RKO (cell line): Measurements from ENCODE around the gene CCT3.

ENCODE experiments used
- DNase-seq: peaks from one replicate; pipeline ENCODE4 v3.0.0-alpha.2; 2016; ENCODE audit warnings: low spot score

The CCT3 gene

GRCh38 chr1:156276966-156277381, 61.1 kb downstream of the CCT3 start:
- DNase-seq: no peak

GRCh38 chr1:156276532-156276931, 61.6 kb downstream of the CCT3 start:
- DNase-seq: no peak

DNA sequence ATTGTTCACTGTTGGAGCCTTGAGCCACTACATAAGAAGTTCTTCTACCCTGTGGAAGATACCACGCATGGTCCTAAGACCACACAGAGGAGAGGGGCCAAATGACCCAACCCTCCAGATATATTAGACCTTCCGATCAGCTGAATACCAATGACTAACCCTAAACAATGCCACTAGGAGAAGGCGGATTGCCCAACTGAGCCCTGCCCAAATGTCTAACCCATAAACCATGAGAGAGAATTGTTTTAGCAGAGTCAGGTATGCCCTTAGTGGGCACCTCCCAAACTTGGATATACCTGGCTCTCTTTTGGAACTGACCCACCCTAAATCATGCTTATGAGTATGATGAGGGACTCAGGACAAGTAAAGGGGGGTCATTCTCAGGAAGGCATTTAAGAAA, 67.8 kb downstream of the CCT3 start:
- no peak for DNase-seq

DNA sequence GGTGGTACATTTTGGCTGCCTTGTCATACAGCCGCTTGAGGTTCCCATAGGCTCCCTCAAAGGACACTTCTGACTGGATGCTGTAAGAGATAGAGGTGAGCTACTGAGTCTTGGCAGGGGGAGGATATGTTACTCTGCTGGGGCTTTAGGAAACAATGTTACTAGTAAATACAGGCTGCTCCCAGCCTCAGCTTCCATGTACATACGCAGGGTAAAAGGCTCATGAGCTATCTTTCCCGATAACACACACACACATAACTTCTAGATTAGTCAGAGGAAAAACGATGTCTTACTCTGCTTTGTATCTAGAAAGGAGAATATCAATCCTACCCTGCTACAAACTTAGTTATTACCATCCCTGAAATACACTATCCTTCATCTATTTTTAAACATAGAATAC, 69.8 kb downstream of the CCT3 start:
- DNase-seq: peak; percentile 24

- DNase-seq: no peak
Observed at GRCh38 chr1:156266051-156266450, 72.0 kb downstream of the CCT3 start.

GRCh38 chr1:156263288-156263655, 74.8 kb downstream of the CCT3 start:
- DNase-seq: no peak

GRCh38 chr1:156262461-156263287, 75.4 kb downstream of the CCT3 start:
- DNase-seq: peak; percentile 65

DNA sequence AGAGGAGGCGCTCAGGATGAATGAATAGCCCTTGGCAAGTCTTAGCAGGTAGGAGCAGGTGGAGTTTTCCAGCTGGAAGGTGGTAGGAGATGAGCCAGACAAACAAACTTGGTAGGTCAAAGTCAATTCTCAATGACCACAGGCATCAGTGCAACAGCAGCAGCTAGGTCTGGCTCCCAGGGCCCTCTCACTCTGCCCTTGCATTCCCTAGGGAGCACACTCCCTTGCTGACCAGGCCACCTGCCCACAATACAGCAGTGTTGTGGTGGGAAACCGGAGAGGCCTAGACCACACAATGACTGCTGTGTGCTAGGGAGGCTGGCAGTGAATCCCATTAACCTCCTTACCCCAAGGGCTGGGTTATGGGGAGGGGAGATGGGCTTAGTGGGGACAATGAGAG, 77.2 kb downstream of the CCT3 start:
- no peak for DNase-seq

- DNase-seq: no peak
Observed at GRCh38 chr1:156259805-156260204, 78.3 kb downstream of the CCT3 start.
